ENCODE measurements around the gene OTUB2. TPM values are rescaled to one million over a fixed set of nuclear protein-coding genes. Genes with fewer than 3 reads are reported as not detected.

OTUB2 gene
- total RNA-seq, 3 donors from 2014 or later: 0.50 to 0.54 (median 0.53) TPM

GRCh38 chr14:94021416-94022157 lies 4.6 kb upstream of the OTUB2 start:
- Mint-ChIP-seq H3K4me1 (ENCODE audit: low read depth) (peaks cover 27% of the 10 kb centered on the region), H3K4me3 (no peak overlapping the region), H3K36me3 (ENCODE audit: insufficient read depth) (no peaks in the 10 kb centered on the region), H3K9me3 (no peaks in the 10 kb centered on the region), H3K27me3 (ENCODE audit: low read depth) (no peaks in the 10 kb centered on the region)
- ATAC-seq: no peak
- DNase-seq: no peak

GRCh38 chr14:94022532-94023411 lies 3.4 kb upstream of the OTUB2 start:
- Mint-ChIP-seq H3K36me3 (ENCODE audit: insufficient read depth) (no peaks in the 10 kb centered on the region), H3K4me1 (ENCODE audit: low read depth) (peaks cover 32% of the 10 kb centered on the region), H3K4me3 (no peak overlapping the region)

DNA sequence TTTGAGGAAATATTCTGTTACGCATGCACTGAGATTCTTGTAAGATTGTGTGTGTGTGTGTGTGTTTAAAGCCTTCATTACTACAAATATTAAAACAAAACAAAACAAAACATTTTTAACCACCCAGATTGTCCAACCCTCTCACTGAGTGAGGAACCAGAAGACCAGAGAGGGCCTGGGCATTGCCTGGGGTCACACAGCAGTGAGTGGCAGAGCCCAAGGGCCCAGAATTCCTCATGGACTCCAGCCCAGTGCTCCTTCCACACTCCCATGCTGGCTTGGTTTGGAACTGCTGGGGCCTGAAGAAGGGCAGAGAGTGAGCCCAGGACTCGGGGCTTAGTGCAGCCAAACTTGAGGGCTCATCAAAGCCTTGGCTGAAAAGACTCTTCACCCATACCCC lies 1.6 kb upstream of the OTUB2 start:
- Mint-ChIP-seq H3K36me3 (ENCODE audit: insufficient read depth) (no peaks in the 10 kb centered on the region), H3K9me3 (no peaks in the 10 kb centered on the region), H3K4me3 (no peak overlapping the region), H3K4me1 (ENCODE audit: low read depth) (peaks cover 44% of the 10 kb centered on the region), H3K27me3 (ENCODE audit: low read depth) (no peaks in the 10 kb centered on the region)
- ATAC-seq: no peak
- DNase-seq: no peak

More at GRCh38 chr14:94022532-94023411, 3.4 kb upstream of the OTUB2 start:
- DNase-seq (no peak), ATAC-seq (no peak)
- Mint-ChIP-seq H3K27me3 (ENCODE audit: low read depth) (no peaks in the 10 kb centered on the region), H3K9me3 (no peaks in the 10 kb centered on the region)

- ATAC-seq (no peak), DNase-seq (no peak)
- no peaks in the 10 kb centered on the region for H3K27me3 Mint-ChIP-seq (ENCODE audit: low read depth)
- H3K4me3 Mint-ChIP-seq: peak overlapping the region; percentile 79
- H3K4me1 Mint-ChIP-seq (ENCODE audit: low read depth): peaks cover 41% of the 10 kb centered on the region
- no peaks in the 10 kb centered on the region for H3K9me3 Mint-ChIP-seq
- no peaks in the 10 kb centered on the region for H3K36me3 Mint-ChIP-seq (ENCODE audit: insufficient read depth)
Observed at GRCh38 chr14:94025720-94026119, 420 bp upstream of the OTUB2 start.

DNA sequence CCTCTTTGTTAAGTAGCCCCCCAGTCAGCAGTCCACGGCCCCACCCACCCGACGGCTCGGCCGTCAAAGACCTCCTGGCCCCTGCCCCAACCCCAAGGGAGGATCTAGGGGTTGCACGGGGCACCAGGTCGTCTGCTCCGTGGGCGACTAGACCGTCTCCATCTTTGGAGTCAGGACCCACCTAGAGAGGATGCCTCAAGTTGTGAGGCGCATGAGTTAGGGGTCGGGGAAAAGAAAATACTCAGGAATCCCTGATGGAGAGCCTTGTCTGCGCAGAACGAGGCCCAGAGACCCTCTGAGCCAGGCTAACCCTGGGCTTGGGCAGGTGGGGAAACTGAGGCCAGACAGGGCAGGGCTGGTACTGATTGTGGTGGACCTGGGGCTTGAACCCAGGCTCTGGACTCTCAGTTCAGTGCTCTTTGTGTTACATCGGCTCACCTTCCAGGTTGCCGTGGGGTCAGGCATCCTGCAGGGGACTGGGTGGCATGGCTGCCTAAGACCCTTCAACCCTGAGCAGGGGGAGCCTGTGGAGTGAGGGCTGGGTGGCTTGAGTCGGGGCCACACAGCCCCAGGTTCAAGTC lies 839 bp downstream of the OTUB2 start:
- H3K27me3 Mint-ChIP-seq (ENCODE audit: low read depth): no peaks in the 10 kb centered on the region
- peak overlapping the region; percentile 60 for H3K4me3 Mint-ChIP-seq
- ATAC-seq: no peak
- H3K36me3 Mint-ChIP-seq (ENCODE audit: insufficient read depth): no peaks in the 10 kb centered on the region
- DNase-seq: no peak
- H3K9me3 Mint-ChIP-seq: no peaks in the 10 kb centered on the region
- peaks cover 32% of the 10 kb centered on the region for H3K4me1 Mint-ChIP-seq (ENCODE audit: low read depth)

DNA sequence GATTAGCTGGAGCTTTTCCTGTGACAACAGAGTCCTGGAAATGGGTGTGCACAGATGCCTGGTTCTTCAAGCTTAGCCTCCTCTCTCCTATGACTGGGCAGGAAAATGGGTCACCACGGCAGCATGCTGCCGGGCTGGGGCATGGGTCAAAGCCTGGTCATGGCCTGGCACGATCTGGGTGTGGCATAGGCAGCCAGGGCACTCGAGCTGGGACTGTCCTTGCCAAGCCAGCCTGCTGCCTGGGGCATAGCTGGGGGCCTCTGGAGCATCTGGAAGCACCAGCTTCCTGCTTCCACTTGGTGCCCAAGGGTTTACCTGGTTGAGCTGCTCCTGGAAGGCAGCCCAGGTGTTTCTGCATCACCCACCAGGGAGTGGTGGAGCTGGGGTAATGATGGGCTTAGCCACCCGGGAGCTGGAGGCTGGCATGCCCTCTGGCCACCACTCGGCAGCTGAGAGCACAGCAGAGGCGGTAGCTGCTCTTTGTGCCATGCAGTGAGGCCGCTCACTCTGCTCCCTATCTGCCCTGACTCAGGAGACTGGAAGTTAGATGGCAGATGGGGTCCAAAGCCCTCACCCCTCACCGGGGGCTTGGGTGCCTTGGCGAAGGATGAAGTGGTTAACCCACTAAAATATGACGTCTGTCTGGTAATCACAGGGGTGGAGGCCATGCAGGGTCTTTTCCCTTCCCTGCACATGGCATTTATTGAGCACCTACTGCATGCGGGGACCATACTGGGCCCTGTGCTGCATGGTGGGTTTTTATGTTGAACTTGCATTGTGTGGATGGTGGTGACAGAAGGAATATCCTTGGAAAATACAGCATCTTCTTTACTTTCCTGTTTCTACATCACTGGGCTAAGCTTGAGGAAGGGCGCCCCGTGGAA lies 1.7 kb downstream of the OTUB2 start:
- no peak for ATAC-seq
- peaks cover 26% of the 10 kb centered on the region for H3K4me1 Mint-ChIP-seq (ENCODE audit: low read depth)

DNA sequence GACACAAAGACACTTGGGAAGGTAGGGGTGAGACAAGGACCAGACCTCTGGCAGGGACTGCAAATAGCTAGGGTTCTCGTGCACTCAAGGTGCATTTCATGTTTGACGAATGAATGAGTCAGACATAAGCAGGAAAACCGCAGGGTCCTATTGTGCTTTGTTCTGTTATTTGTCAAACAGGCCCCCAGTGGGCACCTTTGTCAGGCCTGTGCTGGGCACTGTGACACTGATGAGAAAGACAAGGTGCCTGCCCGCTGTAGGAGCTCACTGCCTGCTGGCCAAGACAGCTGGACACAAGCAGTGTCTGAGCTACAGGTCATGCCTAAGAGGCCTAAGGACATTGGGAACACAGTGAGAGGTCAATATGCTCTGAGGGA lies 2.3 kb downstream of the OTUB2 start:
- H3K4me1 Mint-ChIP-seq (ENCODE audit: low read depth): peaks cover 23% of the 10 kb centered on the region
- DNase-seq (peak; percentile 23), ATAC-seq (peak; percentile 9 to 48)
- no peaks in the 10 kb centered on the region for H3K27me3 Mint-ChIP-seq (ENCODE audit: low read depth)
- no peaks in the 10 kb centered on the region for H3K9me3 Mint-ChIP-seq
- no peaks in the 10 kb centered on the region for H3K36me3 Mint-ChIP-seq (ENCODE audit: insufficient read depth)
- peak overlapping the region; percentile 55 for H3K4me3 Mint-ChIP-seq

More for the DNA sequence above, 1.7 kb downstream of the OTUB2 start:
- Mint-ChIP-seq H3K9me3 (no peaks in the 10 kb centered on the region), H3K27me3 (ENCODE audit: low read depth) (no peaks in the 10 kb centered on the region), H3K4me3 (peak overlapping the region; percentile 60), H3K36me3 (ENCODE audit: insufficient read depth) (no peaks in the 10 kb centered on the region)
- no peak for DNase-seq

DNA sequence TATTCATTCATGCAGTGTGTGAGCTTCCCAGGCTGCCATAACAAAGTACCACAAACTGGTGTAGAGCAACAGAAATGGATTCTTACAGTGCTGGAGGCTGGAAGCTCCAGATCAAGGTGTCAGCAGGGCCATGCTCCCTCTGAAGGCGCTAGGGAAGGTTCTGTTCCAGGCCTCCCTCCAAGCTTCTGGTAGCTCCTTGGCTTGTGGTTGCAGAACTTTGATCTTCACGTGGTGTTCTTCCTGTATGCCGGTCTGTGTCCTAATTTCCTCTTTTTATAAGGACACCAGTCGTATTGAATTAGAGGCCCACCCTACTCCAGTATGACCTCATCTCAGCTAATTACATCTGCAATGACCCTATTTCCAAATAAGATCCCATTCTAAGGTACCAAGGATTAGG lies 3.1 kb downstream of the OTUB2 start:
- H3K36me3 Mint-ChIP-seq (ENCODE audit: insufficient read depth): no peaks in the 10 kb centered on the region
- no peaks in the 10 kb centered on the region for H3K27me3 Mint-ChIP-seq (ENCODE audit: low read depth)
- ATAC-seq (no peak), DNase-seq (no peak)
- H3K4me3 Mint-ChIP-seq: no peak overlapping the region
- no peaks in the 10 kb centered on the region for H3K9me3 Mint-ChIP-seq
- peaks cover 23% of the 10 kb centered on the region for H3K4me1 Mint-ChIP-seq (ENCODE audit: low read depth)

DNA sequence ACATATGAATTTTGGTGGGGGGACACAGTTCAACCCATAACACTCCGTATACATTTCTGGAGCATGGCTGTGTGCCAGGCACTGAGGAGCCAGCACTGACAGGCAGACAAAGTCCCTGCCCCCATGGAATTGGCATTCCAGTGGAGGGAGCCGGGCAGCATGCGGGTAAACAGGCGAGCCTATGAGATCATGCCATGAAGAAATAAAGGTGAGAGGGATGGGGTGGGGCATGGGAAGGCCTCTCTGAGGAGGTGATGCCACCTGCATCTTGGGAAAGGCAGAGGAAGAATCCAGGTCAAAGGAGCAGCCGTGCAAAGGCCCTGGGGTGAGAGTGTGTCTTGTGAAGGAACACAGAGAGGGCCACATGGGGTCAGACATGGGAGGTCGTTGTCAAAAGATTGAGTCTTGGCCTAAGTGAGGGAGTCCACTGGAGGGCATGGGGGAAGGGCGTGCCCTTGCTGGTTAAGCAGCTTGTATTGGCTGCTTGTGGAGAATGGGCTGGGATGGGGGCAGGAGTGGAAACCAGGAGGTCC lies 3.6 kb downstream of the OTUB2 start:
- H3K27me3 Mint-ChIP-seq (ENCODE audit: low read depth): no peaks in the 10 kb centered on the region
- no peaks in the 10 kb centered on the region for H3K9me3 Mint-ChIP-seq
- ATAC-seq: no peak
- no peaks in the 10 kb centered on the region for H3K36me3 Mint-ChIP-seq (ENCODE audit: insufficient read depth)
- peaks cover 23% of the 10 kb centered on the region for H3K4me1 Mint-ChIP-seq (ENCODE audit: low read depth)
- H3K4me3 Mint-ChIP-seq: no peak overlapping the region
- no peak for DNase-seq

- no peaks in the 10 kb centered on the region for H3K27me3 Mint-ChIP-seq (ENCODE audit: low read depth)
- H3K36me3 Mint-ChIP-seq (ENCODE audit: insufficient read depth): no peaks in the 10 kb centered on the region
- no peak overlapping the region for H3K4me3 Mint-ChIP-seq
Observed at GRCh38 chr14:94030571-94030970, 4.4 kb downstream of the OTUB2 start.

DNA sequence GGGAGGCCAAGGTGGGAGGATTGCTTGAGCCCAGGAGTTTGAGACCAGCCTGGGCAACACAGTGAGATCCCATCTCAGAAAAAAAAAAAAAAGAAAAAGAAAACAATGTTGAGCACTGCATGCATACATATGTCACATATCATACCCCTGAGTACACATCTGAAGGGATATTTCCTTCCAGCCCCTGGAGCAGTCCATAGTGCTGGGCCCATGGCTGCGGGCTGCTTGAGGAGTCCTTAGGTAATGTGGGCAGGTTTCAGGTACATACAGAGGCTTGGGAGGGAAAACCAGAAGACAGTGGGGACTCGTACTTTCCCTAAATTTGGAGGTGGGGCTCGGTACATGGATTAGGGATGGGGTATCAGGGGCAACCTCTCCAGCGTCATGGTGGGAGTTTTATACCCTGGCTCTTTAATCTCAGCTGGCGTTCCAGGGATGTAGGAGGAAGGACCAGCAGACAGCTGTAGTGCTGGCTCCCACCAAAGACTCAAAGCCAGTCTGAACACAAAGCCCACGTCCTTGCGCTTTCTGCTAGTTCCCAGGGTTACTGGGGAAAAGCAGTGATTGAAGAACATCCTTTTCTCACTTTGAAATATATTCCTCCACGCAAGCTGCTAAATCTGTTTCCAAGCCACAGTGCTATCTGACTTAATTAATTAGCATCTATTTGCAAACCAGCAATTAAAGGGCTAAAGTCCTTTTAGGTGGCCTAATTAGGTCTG lies 5.2 kb downstream of the OTUB2 start:
- DNase-seq (no peak), ATAC-seq (no peak)
- Mint-ChIP-seq H3K9me3 (no peaks in the 10 kb centered on the region), H3K36me3 (ENCODE audit: insufficient read depth) (no peaks in the 10 kb centered on the region), H3K4me3 (no peak overlapping the region), H3K4me1 (ENCODE audit: low read depth) (peaks cover 17% of the 10 kb centered on the region), H3K27me3 (ENCODE audit: low read depth) (no peaks in the 10 kb centered on the region)

More at GRCh38 chr14:94030571-94030970, 4.4 kb downstream of the OTUB2 start:
- DNase-seq: no peak
- peaks cover 23% of the 10 kb centered on the region for H3K4me1 Mint-ChIP-seq (ENCODE audit: low read depth)
- no peak for ATAC-seq
- no peaks in the 10 kb centered on the region for H3K9me3 Mint-ChIP-seq

- no peak for DNase-seq
- ATAC-seq: no peak
- H3K27me3 Mint-ChIP-seq (ENCODE audit: low read depth): no peaks in the 10 kb centered on the region
- H3K36me3 Mint-ChIP-seq (ENCODE audit: insufficient read depth): no peaks in the 10 kb centered on the region
- peaks cover 20% of the 10 kb centered on the region for H3K4me1 Mint-ChIP-seq (ENCODE audit: low read depth)
- H3K9me3 Mint-ChIP-seq: no peaks in the 10 kb centered on the region
- H3K4me3 Mint-ChIP-seq: no peak overlapping the region
Observed at GRCh38 chr14:94031883-94032279, 5.7 kb downstream of the OTUB2 start.

DNA sequence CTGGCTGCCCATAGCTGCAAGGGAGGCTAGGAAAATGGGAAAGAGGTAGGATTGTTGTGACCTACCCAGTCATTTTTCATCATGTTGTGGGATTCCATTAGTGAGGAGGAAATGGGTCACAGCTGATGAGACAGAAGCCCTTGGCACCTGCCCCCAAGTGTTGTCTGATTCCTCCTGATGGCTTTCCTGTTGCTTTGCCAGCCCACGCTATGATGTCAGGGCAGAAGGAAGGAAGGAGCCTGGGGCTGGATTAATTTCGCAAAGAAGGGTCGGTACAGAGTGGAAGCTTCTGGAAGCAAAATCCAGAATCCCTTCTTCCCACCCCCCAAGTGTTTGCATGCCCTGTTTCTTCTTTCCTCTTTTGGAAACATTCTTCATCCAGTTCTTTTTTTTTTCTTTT lies 8.7 kb downstream of the OTUB2 start:
- no peaks in the 10 kb centered on the region for H3K36me3 Mint-ChIP-seq (ENCODE audit: insufficient read depth)
- H3K27me3 Mint-ChIP-seq (ENCODE audit: low read depth): no peaks in the 10 kb centered on the region
- DNase-seq (no peak), ATAC-seq (no peak)
- H3K4me3 Mint-ChIP-seq: no peak overlapping the region
- H3K4me1 Mint-ChIP-seq (ENCODE audit: low read depth): peaks cover 3% of the 10 kb centered on the region
- no peaks in the 10 kb centered on the region for H3K9me3 Mint-ChIP-seq
